Ovary (tissue), 9 donors: ENCODE measurements around the gene NELFCD. TPM values are rescaled to one million over a fixed set of nuclear protein-coding genes. Genes with fewer than 3 reads are reported as not detected.

ENCODE experiments used
- DNase-seq, 5 donors: peaks; one replicate each; pipeline ENCODE4 v3.0.0-alpha.2; 2019 to 2020
- H3K27ac ChIP-seq, 2 donors: fragments of 200-600 bp; one replicate each; pipeline versions ENCODE4 v1.5.1 to v1.8.0; 2019 to 2022
- H3K27me3 ChIP-seq: fragments of 200-600 bp; one replicate; pipeline ENCODE4 v1.8.0; 2022
- H3K36me3 ChIP-seq: fragments of 200-600 bp; sonication (generic); one replicate; pipeline ENCODE4 v1.5.1; 2019
- H3K4me1 ChIP-seq: one replicate; pipeline ENCODE4 v1.8.1; 2013; ENCODE audit warnings: mild to moderate bottlenecking, moderate library complexity; ENCODE audit not compliant: insufficient read depth
- H3K4me3 ChIP-seq: fragments of 200-600 bp; sonication (generic); one replicate; pipeline ENCODE4 v1.5.1; 2017
- H3K9me3 ChIP-seq, 2 donors: fragments of 200-600 bp in 1 of 2; sonication (generic) in 1 of 2; one replicate each; pipeline versions ENCODE4 v1.5.1 to v1.8.1; 2013 to 2019; ENCODE audit warnings: mild to moderate bottlenecking in 1 of 2, moderate library complexity in 1 of 2
- EP300 ChIP-seq: sonication (generic); formaldehyde crosslinking; IDR thresholded peaks from one replicate; pipeline ENCODE4 v1.6.1; 2017; ENCODE audit warnings: antibody characterized with exemption
- POLR2A ChIP-seq: fragments of 450-650 bp; IDR thresholded peaks from one replicate; pipeline ENCODE4 v1.6.1; 2017; ENCODE audit warnings: antibody characterized with exemption, mild to moderate bottlenecking, moderate library complexity
- WGBS, 3 donors: extraction: QIAGEN DNeasy Blood & Tissue Kit in 1 of 3; methylation state at CpG; one replicate each; pipeline versions ENCODE4 v1.1.5 to v1.1.7; 2013 to 2017; 5-methylcytosine and 5-hydroxymethylcytosine counted together
- intact Hi-C, 4 donors: fragments of 100-400 bp; cut with DNase I; formaldehyde crosslinking; loops; one replicate each; pipeline versions ENCODE4 v1.11.0 to v1.15.1; 2022 to 2023
- polyA plus RNA-seq, 2 donors: library from polyadenylated mRNA; stranded (reverse); fragments of 200-250 nt in 1 of 2; fragments of 350-450 nt in 1 of 2; fragmentation: Illumina TruSeq in 1 of 2; extraction: RNeasy Lipid Tissue Mini Kit (QIAGEN cat#74804) in 1 of 2; gene quantifications; one replicate each; pipeline ENCODE4 v1.2.3, GENCODE V29; 2013 to 2014
- total RNA-seq, 7 donors: library from RNA; depleted of rRNA in 2 of 7; stranded (reverse); fragments of >200 nt in 2 of 7; fragmentation: NEBNext Ultra II Directional in 3 of 7; extraction: Animal tissue kit (Norgen Biotek cat#: 25700) in 3 of 7; gene quantifications; one replicate each; pipeline versions ENCODE4 v1.1.0 to v1.2.4, GENCODE V29; 2016 to 2023
- TF ChIP-seq, protein P1 (sequence below), 3 donors: fragments of 450-650 bp in 2 of 3; fragments of 200-600 bp in 1 of 3; IDR thresholded peaks; one replicate each; pipeline versions ENCODE4 v1.5.1 to v1.8.0; 2016 to 2022; ENCODE audit warnings: antibody characterized with exemption in 3 of 3, mild to moderate bottlenecking in 1 of 3
- donor health status: DM: no; HTN: no; CAD: no; lungs with moderate emphysema.
- donor health status: DM: no; HTN: no; CAD: no.
- donor health status: Bipolar disorder and iron deficiency.
- donor health status: DM: yes; HTN: yes; CAD: no.
- donor health status: DM: no; HTN: no; CAD: no.
- donor health status: DM: yes; HTN: yes; CAD: no.

Gene NELFCD
- total and polyA plus RNA-seq, 9 donors, result 36.7 to 74.9 (median 59.4) TPM

DNA sequence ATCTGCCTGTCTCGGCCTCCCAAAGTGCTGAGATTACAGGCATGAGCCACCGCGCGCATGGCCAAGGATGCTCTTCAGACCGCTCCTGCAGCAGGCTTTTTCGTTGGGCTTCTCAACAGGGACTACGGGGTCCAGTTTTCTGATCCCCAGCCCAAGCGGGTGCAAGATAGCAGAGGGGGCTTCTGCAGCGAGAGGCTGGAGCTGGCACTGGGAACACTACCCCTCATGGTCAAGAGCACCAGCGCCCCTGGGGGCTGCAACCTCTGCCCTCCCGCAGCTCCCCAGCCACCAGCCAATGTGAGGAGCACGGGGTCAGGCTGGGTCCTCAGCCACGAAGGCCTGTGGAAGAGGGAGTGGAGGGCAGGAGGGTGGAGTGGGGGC, 20.0 kb downstream of the NELFCD start:
- Histone ChIP-seq H3K36me3 (no peaks in the 10 kb centered on the region), H3K4me1 (peaks cover 6% of the 10 kb centered on the region), H3K4me3 (no peak overlapping the region), H3K27me3 (no peaks in the 10 kb centered on the region), H3K27ac (no peak overlapping the region), H3K9me3 (no peaks in the 10 kb centered on the region)
- TF ChIP-seq, protein P1, sequence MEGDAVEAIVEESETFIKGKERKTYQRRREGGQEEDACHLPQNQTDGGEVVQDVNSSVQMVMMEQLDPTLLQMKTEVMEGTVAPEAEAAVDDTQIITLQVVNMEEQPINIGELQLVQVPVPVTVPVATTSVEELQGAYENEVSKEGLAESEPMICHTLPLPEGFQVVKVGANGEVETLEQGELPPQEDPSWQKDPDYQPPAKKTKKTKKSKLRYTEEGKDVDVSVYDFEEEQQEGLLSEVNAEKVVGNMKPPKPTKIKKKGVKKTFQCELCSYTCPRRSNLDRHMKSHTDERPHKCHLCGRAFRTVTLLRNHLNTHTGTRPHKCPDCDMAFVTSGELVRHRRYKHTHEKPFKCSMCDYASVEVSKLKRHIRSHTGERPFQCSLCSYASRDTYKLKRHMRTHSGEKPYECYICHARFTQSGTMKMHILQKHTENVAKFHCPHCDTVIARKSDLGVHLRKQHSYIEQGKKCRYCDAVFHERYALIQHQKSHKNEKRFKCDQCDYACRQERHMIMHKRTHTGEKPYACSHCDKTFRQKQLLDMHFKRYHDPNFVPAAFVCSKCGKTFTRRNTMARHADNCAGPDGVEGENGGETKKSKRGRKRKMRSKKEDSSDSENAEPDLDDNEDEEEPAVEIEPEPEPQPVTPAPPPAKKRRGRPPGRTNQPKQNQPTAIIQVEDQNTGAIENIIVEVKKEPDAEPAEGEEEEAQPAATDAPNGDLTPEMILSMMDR (IDR thresholded peaks at IDR 0.05), result no peak
- no peak for TF ChIP-seq POLR2A
- TF ChIP-seq EP300, result no peak
- intact Hi-C loops, result loop anchor here in 1 of 4 donors (10.0 kb wide), 1 partner anchor 106 kb away; no protein-coding TSS in a partner anchor
- DNase-seq, result no peak
- WGBS, 3 donors, result 87 to 88% (median 88%) methylated on average over 13 of the region's 13 CpGs

DNA sequence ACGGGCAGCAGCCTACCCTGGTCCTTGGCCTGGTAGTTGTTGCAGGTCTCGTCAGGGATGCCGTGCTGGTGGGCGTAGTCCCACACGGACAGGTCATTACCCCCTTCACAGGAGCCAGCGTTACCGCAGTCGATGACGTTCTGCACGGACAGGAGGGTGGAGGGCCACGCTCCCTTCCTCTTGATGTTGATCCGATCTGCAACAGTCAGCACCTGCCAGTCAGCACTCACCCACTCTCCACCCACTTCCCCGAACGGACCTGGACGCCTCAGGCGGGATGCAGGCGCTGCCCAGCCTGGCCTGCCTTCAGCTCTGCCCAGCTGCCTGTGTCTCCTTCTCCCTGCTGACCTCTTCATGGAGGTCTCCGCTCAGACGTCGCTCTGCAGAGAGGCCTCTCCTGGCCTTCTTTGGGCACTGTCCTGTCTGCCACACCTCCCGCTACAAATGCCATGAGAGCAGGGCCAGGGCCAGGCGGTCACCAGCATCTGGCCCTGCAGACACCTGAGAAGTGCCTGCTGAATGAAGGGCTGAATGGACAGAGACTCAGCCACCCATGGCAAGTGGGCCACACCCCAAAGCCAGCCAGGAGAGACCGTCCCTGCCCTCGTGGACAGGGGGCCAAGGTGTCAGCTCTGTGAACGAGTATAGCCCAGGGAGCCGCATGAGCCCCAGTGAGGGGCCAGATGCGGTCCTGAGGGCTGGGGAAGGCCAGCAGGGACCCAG, 20.6 kb downstream of the NELFCD start:
- H3K9me3 ChIP-seq, result no peaks in the 10 kb centered on the region
- no peaks in the 10 kb centered on the region for H3K27me3 ChIP-seq
- H3K4me3 ChIP-seq, result no peak overlapping the region
- DNase-seq, result no peak
- H3K4me1 ChIP-seq, result peaks cover 10% of the 10 kb centered on the region
- WGBS, 3 donors, result 89 to 91% (median 90%) methylated on average over 27 of the region's 27 CpGs
- intact Hi-C loops, result loop anchor here in 1 of 4 donors (10.0 kb wide), 1 partner anchor 107 kb away; no protein-coding TSS in a partner anchor
- TF ChIP-seq EP300, result no peak
- no peak for TF ChIP-seq POLR2A
- TF ChIP-seq, protein P1 (IDR thresholded peaks at IDR 0.05), result no peak
- no peak overlapping the region for H3K27ac ChIP-seq
- H3K36me3 ChIP-seq, result no peaks in the 10 kb centered on the region

GRCh38 chr20:59002388-59002787, 21.3 kb downstream of the NELFCD start:
- no peak for DNase-seq
- intact Hi-C loops, result loop anchor here in 1 of 4 donors (10.0 kb wide), 1 partner anchor 108 kb away; no protein-coding TSS in a partner anchor
- H3K9me3 ChIP-seq, result no peaks in the 10 kb centered on the region
- no peaks in the 10 kb centered on the region for H3K27me3 ChIP-seq
- WGBS, 3 donors, result 80 to 92% (median 88%) methylated on average over 7 to 8 of the region's 8 CpGs
- TF ChIP-seq POLR2A (no peak), EP300 (no peak)
- TF ChIP-seq, protein P1 (IDR thresholded peaks at IDR 0.05), result no peak
- no peaks in the 10 kb centered on the region for H3K36me3 ChIP-seq
- no peak overlapping the region for H3K27ac ChIP-seq
- no peak overlapping the region for H3K4me3 ChIP-seq
- peaks cover 10% of the 10 kb centered on the region for H3K4me1 ChIP-seq

- 84 to 86% (median 85%) methylated on average over 17 of the region's 17 CpGs for WGBS, 3 donors
- Histone ChIP-seq H3K9me3 (no peaks in the 10 kb centered on the region), H3K27ac (no peak overlapping the region), H3K4me1 (peaks cover 10% of the 10 kb centered on the region), H3K4me3 (no peak overlapping the region), H3K36me3 (no peaks in the 10 kb centered on the region), H3K27me3 (no peaks in the 10 kb centered on the region)
- TF ChIP-seq EP300, result no peak
- no peak for TF ChIP-seq POLR2A
- TF ChIP-seq, protein P1 (IDR thresholded peaks at IDR 0.05), result no peak
- intact Hi-C loops, result loop anchor here in 1 of 4 donors (10.0 kb wide), 1 partner anchor 108 kb away; no protein-coding TSS in a partner anchor
- no peak for DNase-seq
Observed at GRCh38 chr20:59002874-59003399, 21.9 kb downstream of the NELFCD start.
